HFF-Myc (cell line): Measurements from ENCODE around the gene CACNB2.
"Not testable (repeated sequence)": the region's sequence is repeated elsewhere in the genome, so short reads cannot be mapped to it uniquely, and the experiment has no call there.

Experiments used
- DNase-seq: peaks from one replicate; pipeline ENCODE4 v3.0.0-alpha.2; 2011; ENCODE audit warnings: low read depth; ENCODE audit errors: extremely low read depth
- H3K4me3 ChIP-seq: replicated peaks from 2 replicates; pipeline ENCODE4 v1.5.1; 2011; ENCODE audit warnings: low read depth, mild to moderate bottlenecking, control low read depth, low read length
- TF ChIP-seq, protein P1 (sequence below): IDR thresholded peaks from 2 replicates; pipeline ENCODE4 v1.5.1; 2012; ENCODE audit warnings: mild to moderate bottlenecking, low read depth, low read length, control low read depth; ENCODE audit errors: missing control alignments

The CACNB2 gene

DNA sequence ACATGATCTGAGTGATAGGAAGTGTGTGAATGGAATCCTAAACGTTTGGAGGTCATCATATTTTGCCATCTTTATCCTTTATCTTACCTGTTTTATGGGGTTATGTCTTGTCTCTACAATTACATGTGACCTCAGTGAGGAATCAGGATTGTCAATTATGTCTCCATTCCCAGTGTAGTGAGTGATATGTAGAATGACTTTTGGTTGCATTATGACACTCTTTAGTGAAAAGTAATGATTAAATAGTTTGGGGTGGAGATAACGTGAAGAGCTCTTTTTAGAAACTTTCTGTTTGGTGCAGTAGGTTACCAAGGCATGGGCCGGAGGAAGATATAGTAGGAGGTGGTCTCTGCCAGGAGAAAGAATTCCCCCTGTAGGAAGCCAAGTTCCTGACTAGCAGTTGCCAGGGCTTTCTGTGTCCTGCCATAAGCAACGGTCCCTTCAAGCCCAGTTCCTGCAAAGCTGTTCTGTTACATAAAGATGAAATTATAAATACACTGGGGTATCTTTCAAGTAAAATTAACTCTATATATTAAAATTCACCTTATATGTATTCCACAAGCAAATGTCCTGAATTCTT is 282.9 kb downstream of the CACNB2 start:
- TF ChIP-seq, protein P1, sequence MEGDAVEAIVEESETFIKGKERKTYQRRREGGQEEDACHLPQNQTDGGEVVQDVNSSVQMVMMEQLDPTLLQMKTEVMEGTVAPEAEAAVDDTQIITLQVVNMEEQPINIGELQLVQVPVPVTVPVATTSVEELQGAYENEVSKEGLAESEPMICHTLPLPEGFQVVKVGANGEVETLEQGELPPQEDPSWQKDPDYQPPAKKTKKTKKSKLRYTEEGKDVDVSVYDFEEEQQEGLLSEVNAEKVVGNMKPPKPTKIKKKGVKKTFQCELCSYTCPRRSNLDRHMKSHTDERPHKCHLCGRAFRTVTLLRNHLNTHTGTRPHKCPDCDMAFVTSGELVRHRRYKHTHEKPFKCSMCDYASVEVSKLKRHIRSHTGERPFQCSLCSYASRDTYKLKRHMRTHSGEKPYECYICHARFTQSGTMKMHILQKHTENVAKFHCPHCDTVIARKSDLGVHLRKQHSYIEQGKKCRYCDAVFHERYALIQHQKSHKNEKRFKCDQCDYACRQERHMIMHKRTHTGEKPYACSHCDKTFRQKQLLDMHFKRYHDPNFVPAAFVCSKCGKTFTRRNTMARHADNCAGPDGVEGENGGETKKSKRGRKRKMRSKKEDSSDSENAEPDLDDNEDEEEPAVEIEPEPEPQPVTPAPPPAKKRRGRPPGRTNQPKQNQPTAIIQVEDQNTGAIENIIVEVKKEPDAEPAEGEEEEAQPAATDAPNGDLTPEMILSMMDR = no peak
- DNase-seq = no peak
- H3K4me3 ChIP-seq = no peak overlapping the region

DNA sequence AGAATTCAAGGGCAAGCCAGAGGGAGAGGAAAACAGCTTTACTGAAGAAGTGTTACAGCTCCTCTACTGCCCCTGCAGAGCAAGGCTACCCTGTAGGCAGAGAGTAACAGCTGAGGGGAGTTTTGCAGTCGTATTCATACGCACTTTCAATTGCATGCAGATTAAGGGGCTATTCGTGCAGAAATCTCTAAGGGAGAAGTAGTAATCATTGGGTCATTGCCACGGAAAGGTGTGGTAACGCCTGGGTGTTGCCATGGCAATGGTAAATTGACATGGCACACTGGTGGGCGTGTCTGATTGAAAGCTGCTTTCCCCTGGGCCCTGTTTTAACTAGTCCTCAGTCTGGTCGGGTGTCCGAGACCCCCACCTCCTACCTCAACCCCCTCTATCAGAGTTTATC is 284.0 kb downstream of the CACNB2 start:
- TF ChIP-seq, protein P1 = no peak
- no peak for DNase-seq

DNA sequence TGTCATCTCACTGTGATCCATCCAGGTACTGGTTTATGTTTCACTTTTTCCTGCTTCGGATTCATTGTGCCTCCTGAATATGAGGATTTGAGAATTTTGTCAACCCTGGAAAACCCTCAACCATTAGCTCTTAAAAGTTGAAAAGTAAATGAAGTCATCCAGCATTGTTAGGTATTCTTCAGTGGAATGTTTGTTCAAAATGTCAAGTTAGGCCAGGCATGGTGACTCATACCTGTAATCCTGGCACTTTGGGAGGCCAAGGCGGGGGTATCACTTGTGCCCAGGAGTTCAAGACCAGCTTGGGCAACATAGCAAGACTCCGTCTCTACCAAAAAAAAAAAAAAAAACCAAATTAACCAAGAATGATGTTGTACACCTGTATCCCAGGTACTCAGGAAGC is 289.1 kb downstream of the CACNB2 start:
- TF ChIP-seq, protein P1 = no peak
- DNase-seq = no peak
- no peak overlapping the region for H3K4me3 ChIP-seq

More for the DNA sequence above, 284.0 kb downstream of the CACNB2 start:
- H3K4me3 ChIP-seq = no peak overlapping the region

DNA sequence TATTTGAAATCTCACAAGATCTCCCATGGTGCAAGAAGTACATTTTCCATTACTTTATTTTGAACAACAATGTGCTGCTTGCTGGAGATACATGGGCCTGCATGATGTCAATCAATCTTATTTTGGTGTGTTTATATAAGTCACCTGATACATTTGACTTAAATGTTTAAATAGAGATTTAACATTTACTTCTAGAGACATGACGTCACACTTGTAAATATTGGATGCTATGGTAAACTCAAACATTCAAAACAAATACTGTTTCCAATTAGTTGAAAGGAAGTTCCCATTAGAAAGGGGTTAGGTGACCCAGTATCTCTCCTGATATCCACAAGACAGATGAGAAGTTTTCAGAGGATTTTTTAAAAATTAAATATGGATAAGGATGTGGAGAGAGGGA is 296.7 kb downstream of the CACNB2 start:
- TF ChIP-seq, protein P1 = no peak
- no peak overlapping the region for H3K4me3 ChIP-seq
- DNase-seq = no peak

DNA sequence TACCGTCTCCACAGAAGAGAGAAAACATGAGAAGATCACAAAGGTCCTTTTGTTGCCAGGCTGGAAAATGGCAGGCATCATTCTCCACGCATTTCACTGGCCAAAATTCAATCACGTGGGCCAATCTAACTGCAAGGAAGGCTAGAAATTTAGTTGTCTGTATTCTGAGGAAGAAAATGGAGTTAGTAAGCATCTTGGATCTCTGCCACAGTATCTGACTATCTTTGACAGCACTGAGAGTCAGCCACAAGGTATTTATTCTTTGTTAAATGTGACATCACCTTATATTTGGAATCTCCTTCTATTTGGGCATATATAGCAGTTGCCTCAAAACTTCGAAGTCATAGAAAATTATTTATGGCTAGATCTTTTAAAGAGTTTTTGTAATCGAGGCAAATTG is 297.3 kb downstream of the CACNB2 start:
- DNase-seq = no peak
- no peak overlapping the region for H3K4me3 ChIP-seq
- TF ChIP-seq, protein P1 = no peak

DNA sequence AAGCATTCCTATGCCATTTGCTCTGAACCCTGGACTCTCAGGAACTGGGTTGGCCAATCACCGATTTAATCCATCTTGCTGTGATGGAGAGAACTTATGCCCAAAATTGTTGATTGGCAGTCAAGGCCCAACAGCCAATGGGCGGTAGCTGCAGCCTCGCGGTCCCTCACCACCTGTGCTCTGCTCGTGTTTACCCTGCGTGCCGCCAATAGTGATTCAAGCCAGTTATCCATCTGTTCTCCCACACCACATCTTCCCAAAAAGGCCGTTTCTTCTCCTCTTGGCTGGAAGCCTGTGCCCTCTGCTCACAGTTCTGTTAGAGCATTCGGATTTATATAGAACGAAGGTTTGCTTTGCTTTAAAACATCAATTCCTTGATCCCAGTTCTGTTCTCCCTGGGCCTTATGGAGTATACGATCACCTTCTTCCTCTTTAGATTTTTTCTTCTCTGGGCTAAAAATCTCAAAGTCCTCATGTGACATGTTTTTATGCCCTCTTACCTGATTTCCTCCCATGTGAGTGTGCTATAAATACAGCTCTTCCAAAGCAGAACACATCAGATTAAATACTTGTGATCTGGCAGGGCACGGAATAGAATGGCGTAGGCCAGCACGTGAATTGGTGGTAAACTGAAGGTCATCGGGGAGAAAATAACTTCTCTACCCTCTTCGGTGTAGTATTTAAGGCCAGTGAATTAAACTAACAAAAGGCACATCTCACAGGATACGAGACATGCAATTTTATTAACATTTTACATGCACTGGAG is 298.3 kb downstream of the CACNB2 start:
- no peak for DNase-seq
- no peak overlapping the region for H3K4me3 ChIP-seq
- TF ChIP-seq, protein P1 = no peak

DNA sequence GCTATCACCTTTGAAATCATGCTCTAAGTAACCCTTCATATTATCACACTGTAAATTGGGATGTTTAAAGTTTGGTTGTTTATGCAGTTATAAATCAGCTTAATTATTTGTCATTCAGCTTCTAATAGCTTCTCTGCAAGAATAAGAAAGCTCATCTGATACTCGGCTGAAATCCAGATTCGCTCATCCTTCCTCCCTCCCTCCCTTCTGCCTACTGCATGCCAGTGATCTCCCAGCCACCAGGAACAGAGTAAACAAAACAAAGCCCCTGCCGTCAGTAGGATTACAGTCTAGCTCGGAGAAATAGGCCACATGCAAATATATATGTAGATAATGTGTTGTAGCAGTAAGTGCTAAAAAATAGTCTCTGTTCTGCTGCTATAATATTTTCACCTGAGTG is 299.4 kb downstream of the CACNB2 start:
- TF ChIP-seq, protein P1 = no peak
- no peak for DNase-seq
- H3K4me3 ChIP-seq = no peak overlapping the region

DNA sequence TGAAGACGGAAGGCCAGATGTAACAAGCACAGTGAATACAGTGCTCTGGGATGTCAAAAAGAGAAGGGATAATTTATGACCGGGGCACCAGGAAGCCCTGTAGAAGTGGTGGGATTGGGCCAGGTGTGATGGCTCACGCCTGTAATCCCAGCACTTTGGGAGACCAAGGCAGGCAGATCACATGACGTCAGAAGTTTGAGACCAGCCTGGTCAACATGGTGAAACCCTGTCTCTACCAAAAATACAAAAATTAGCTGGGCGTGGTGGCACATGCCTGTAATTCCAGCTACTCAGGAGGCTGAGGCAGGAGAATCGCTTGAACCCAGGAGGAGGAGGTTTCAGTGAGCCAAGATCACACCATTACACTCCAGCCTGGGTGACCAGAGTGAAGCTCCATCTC is 305.4 kb downstream of the CACNB2 start:
- not testable (repeated sequence) for DNase-seq, H3K4me3 ChIP-seq
